ENCODE measurements around the gene STXBP5.

Gene STXBP5

DNA sequence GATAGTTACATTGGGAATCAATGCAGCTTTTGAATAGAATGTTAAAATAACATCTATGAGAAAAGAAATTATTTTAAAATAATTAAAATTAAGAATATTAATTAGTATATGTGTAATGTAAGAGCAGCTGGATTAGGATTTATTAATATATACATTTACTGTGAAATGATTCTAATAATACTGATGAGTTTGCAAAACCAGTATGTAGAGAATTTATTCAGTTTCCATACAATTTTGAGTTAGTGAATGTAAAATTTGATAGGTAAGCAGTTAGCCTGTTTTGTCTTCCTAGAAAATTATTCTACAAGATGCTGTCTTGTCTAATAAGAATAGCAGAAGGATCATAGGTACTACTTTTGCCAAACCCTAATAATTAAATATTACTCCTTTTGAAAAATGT is 70.6 kb downstream of the STXBP5 start:
- TF ChIP-seq, protein P1, sequence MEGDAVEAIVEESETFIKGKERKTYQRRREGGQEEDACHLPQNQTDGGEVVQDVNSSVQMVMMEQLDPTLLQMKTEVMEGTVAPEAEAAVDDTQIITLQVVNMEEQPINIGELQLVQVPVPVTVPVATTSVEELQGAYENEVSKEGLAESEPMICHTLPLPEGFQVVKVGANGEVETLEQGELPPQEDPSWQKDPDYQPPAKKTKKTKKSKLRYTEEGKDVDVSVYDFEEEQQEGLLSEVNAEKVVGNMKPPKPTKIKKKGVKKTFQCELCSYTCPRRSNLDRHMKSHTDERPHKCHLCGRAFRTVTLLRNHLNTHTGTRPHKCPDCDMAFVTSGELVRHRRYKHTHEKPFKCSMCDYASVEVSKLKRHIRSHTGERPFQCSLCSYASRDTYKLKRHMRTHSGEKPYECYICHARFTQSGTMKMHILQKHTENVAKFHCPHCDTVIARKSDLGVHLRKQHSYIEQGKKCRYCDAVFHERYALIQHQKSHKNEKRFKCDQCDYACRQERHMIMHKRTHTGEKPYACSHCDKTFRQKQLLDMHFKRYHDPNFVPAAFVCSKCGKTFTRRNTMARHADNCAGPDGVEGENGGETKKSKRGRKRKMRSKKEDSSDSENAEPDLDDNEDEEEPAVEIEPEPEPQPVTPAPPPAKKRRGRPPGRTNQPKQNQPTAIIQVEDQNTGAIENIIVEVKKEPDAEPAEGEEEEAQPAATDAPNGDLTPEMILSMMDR (IDR thresholded peaks at IDR 0.05) = no peak

DNA sequence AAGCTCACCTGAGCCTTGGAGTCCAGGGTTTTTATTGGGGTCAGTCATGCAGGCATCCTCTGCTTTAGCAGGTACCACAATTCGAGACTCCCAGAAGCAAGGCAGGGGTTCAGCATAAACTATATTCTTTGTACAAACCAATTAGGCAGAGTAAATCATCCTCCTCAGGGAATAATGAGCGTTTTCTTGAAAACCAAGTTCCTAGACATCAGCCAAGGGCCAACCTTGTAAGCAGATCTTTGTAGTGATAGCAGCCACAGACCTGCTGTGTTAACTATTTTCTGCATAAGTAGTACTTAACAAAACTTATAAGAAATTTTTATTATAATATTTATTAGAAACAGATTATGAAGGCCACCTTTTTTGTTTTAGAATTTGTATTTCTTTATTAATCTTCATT is 74.7 kb downstream of the STXBP5 start:
- TF ChIP-seq, protein P1 (IDR thresholded peaks at IDR 0.05) = no peak

DNA sequence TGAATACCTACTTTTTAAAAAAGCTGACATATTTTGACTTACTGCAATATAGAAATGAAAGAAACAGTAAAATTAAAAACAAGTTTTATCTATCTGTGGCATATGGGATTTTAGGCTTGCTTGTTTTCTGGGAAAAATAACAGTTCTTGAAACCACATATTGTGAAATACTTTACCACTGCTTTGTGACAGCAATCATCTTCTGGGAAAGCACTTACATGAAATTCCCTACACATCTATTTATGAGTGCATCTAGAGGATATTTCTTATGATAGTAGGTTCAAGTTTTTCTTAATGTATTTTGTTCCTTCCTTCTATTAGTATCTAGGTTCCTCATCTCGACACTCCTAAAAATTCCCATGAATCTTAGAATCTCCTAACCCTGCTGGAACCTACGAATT is 75.2 kb downstream of the STXBP5 start:
- TF ChIP-seq, protein P1 (IDR thresholded peaks at IDR 0.05) = no peak

DNA sequence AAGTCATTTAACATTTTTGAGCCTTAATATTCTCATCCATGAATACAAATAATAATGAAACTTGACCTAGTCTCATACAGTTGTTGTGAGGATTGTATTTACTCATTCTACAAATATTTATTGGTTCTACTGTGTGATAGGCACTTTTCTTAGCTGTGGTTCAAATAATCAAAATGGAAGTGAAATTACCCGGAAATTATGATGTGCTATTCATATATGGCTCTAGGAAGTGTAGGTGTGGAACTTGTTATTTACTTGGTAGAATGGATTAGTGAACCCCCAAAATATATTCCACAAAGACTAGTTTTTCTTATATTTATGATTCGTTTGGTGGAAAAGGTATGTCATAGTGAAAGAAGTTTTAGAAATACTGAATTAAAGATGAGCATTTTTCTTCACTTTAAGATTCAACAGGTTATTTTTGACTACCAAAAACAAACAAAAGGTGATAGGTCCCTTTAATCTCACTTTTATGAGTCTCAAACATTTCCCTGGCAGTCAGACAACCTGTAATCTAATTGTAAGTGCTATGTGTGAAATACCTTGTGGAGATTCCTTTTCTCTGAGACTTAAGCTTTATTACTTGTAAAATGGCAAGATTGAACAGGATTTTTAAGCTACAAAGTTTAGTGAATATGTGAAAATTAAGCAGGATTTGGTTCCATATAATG is 77.8 kb downstream of the STXBP5 start:
- TF ChIP-seq, protein P1 (IDR thresholded peaks at IDR 0.05) = no peak

DNA sequence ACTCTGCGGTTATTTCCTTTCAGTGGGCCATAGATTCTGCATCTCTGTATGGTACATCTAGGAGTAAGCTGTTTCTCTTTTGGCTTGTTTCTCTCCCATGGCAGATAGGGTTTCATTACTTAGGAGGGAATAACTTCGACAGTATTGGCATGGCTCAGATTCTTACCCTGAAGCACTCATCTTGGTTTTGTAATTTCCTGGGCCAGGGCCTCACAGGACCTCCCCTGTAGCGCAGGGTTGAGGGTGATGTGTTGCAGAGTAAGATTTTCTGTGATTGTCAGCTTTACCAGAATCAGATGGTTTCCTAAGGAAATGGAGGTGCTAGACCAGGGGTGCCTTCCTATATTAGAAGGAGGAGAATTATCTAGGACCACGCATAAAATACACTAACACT is 78.3 kb downstream of the STXBP5 start:
- TF ChIP-seq, protein P1 (IDR thresholded peaks at IDR 0.05) = no peak

DNA sequence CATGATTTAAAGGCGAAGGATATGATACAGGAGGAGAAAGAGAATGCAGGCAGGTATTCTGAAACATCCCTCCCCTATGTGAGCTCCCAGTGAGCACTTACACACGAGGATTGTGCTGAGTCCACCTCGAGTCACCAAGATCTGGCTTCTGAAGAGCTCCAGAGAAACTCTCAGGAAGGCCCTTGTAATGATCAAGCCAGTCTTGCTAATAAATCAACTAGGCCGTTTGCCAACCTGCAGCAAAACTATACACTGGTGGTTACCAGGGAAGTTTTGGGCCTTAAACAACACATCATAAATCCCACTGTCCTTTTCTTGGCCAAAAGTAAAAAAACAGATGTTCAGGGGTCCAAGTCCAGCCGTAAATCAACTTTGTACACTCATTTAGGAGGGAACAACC is 79.2 kb downstream of the STXBP5 start:
- TF ChIP-seq, protein P1 (IDR thresholded peaks at IDR 0.05) = no peak

DNA sequence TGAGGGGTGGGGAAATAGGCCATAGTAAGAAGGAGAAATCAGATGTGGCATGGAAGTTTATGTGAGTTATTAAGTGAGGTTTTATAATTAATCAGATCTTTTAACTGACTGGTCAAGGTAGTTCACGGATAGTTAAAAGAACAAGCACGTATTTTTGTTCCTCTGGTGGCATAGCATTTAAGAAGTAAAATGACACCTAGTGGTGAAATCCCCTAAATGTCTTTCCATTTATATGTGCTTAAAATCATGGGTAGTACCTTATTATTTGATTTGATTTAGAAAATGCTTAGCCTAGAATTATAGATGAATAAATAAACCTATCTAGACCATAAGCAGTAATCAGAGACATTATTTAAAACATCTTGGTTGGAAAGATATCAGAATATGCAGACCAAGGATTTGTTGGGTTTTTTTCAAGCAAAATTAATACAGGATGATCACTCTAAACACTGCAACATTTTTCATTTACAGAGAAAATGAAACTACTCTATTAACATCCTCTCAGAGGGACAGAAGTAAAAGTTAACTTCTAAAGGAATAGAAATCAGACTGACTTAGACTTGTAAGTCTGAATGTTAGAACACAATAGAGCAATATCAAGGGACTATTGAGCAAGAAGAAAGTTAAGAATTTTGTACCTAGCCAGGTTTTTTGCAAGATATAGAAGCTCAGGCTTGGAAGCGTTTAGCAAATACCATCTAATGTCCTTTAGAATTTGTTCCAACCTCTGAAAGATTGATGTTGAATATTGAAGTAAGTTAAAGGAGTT is 81.1 kb downstream of the STXBP5 start:
- TF ChIP-seq, protein P1 (IDR thresholded peaks at IDR 0.05) = peak; percentile 66

Data from LNCAP (cell line).